Measurements from ENCODE around the gene GLYR1.

The GLYR1 gene

DNA sequence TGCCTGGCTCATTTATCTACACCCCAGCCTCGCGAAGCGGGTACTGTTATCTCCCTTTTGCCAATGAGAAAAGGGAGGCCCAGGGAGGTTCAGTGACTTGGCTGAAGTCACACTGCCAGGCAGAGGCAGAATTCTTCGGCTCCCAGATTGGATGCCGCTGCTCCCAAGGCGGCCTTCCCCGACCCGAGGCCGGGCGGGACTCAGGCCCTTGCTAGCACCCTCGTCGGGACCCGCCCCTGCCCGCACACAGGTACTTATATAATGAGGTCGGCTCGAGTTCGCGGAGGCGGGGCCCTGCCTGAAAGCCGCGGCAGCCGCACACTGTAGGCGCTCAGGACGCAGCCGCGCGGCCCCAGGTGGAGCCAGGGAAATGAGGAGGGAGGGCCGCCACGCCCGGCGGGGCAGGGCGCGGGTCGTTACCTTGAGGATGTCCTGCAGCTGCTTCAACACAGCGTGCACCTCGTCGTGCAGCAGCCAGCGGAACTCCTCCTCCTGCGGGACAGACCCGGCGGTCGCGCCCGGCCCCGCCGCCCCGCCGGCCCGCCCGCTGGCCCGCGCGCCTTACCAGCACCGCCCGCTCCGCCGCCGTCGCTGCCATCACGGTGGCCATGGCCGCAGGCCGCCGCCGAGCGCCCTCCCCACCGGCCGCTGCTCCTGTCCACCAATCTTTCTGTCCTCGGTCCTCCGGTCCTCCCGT lies 45.0 kb downstream of the GLYR1 start, which contains the start of gene ROGDI:
ROGDI (minus strand) TSS at position 672 of the 697 bp plus-strand sequence; CDS start at position 610, 62 bp downstream.
- Histone ChIP-seq H3K4me3 (ENCODE audit: low read length) (peak within 1 kb of the TSS; percentile 94), H3K9ac (ENCODE audit: low read depth, low read length) (peak within 1 kb of the TSS; percentile 71), H3K36me3 (ENCODE audit: insufficient read depth, low read length) (peaks cover 13% of the 10 kb centered on the region), H3K4me2 (ENCODE audit: low read length) (peak within 1 kb of the TSS; percentile 92), H3K9me3 (replicated peaks; ENCODE audit: low read length) (no peaks in the 10 kb centered on the region), H3K27me3 (ENCODE audit: control insufficient read depth, insufficient read depth, low read length) (no peaks in the 10 kb centered on the region), H3K4me1 (ENCODE audit: control insufficient read depth, insufficient read depth, low read length) (peaks cover 13% of the 10 kb centered on the region)

DNA sequence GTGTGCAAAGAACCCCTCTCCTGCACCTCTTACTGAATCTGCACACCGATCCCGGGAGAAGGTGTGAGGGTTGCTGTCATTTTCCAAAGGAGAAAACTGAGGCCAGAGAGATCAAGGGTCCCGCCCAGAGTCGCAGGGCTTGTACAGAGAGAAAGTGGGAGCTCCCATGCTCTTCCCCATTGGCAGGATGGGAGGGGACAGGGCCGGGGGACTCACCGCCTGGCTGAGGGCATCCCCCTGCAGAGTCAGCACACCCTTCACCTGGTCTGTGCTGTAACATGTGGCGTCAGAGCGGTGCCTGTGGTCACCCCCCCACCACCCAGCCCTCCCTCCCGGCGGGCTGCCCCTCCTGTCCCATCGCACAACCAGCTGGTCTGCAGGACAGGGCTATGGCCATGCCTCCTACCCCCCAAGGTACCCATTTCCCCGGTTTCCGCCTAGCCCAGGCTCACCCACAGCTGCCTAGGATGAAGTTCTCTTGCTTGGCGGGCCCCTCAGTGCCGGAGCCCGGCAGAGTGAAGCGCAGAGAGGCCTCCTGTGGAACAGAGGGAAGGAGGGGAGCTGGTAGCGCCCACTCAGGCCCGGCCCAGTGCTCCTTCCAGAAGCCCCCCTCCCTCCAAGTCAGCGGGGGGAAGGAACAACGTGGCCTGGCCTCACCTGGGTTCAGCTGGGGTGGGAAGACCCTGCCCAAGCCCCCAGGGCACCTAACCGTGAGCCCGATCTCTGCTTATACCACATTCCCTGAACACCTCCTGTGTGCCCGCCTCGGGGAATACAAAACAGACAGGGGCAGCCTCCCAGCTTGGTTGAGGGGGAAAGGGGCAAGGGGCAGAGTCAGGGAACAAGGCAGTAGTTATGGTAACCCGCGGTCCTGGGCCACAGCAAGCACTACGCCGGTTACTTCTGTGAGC lies 45.8 kb downstream of the GLYR1 start:
- H3K4me1 ChIP-seq (ENCODE audit: control insufficient read depth, insufficient read depth, low read length): peaks cover 13% of the 10 kb centered on the region
- H3K36me3 ChIP-seq (ENCODE audit: insufficient read depth, low read length): peaks cover 14% of the 10 kb centered on the region
- peak overlapping the region; percentile 92 for H3K4me2 ChIP-seq (ENCODE audit: low read length)
- no peaks in the 10 kb centered on the region for H3K9me3 ChIP-seq (replicated peaks; ENCODE audit: low read length)
- H3K27me3 ChIP-seq (ENCODE audit: control insufficient read depth, insufficient read depth, low read length): no peaks in the 10 kb centered on the region
- H3K4me3 ChIP-seq (ENCODE audit: low read length): peak overlapping the region; percentile 94
- H3K9ac ChIP-seq (ENCODE audit: low read depth, low read length): peak overlapping the region; percentile 71

GRCh38 chr16:4800290-4801041 lies 46.6 kb downstream of the GLYR1 start:
- Histone ChIP-seq H3K36me3 (ENCODE audit: insufficient read depth, low read length) (peaks cover 14% of the 10 kb centered on the region), H3K4me3 (ENCODE audit: low read length) (no peak overlapping the region), H3K9ac (ENCODE audit: low read depth, low read length) (no peak overlapping the region), H3K4me2 (ENCODE audit: low read length) (no peak overlapping the region), H3K4me1 (ENCODE audit: control insufficient read depth, insufficient read depth, low read length) (peaks cover 13% of the 10 kb centered on the region), H3K9me3 (replicated peaks; ENCODE audit: low read length) (no peaks in the 10 kb centered on the region), H3K27me3 (ENCODE audit: control insufficient read depth, insufficient read depth, low read length) (no peaks in the 10 kb centered on the region)

DNA sequence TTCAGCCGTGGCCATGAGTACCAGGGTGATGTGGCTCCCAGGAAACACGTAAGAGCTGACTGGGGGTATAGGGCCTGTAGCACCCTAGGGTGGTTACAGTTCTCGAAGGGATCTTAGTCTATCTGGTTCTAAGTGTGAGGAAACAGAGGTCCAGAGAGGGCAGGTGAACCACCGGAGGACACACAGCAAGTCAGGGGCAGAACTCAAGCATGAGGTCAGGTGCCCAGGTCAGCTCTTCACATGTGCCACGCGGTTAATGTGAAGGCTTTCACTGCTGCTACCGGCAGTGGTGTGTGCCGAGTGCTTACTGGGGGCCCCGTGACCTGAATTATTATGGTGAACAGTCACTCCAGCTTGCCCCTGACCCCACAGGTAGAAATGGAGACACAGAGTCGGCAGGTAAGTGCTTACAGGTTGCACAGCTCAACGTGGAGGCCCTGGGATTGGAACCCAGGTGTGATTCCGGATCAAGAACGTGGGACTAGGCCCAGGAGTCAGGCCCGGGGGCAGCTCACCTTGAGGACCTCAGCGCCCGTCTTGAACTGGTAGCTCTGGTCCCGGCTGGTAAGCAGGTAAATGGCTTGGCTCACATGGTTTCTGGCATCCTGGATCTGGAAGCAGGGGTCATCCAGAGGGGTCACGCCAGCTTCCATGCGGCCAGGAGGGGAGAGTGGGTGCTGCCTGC lies 47.8 kb downstream of the GLYR1 start:
- H3K9me3 ChIP-seq (replicated peaks; ENCODE audit: low read length): no peaks in the 10 kb centered on the region
- no peaks in the 10 kb centered on the region for H3K27me3 ChIP-seq (ENCODE audit: control insufficient read depth, insufficient read depth, low read length)
- no peak overlapping the region for H3K9ac ChIP-seq (ENCODE audit: low read depth, low read length)
- no peak overlapping the region for H3K4me3 ChIP-seq (ENCODE audit: low read length)
- peaks cover 13% of the 10 kb centered on the region for H3K4me1 ChIP-seq (ENCODE audit: control insufficient read depth, insufficient read depth, low read length)
- H3K36me3 ChIP-seq (ENCODE audit: insufficient read depth, low read length): peaks cover 7% of the 10 kb centered on the region
- H3K4me2 ChIP-seq (ENCODE audit: low read length): no peak overlapping the region

DNA sequence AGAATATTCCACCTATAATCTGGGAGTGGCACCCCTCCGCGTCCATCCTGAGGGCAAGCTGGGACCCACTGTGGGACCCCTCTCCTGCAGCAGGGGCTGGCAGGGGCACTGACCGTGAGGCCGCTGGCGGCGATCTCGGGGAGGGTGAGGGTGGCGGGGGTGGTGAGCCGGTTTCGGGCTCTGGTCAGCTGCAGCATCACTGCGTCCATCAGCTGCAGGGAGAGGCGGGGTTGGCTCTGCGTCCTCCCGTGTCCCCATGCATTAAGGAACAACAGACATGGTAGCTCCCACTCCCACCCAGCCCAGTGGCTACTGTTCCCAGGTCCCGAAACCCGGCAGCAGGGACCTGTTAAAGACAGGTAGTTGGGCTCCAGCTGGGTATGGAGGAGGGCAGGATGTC lies 48.6 kb downstream of the GLYR1 start:
- H3K9ac ChIP-seq (ENCODE audit: low read depth, low read length): no peak overlapping the region
- no peak overlapping the region for H3K4me3 ChIP-seq (ENCODE audit: low read length)
- no peaks in the 10 kb centered on the region for H3K9me3 ChIP-seq (replicated peaks; ENCODE audit: low read length)
- H3K27me3 ChIP-seq (ENCODE audit: control insufficient read depth, insufficient read depth, low read length): no peaks in the 10 kb centered on the region
- H3K36me3 ChIP-seq (ENCODE audit: insufficient read depth, low read length): peaks cover 7% of the 10 kb centered on the region
- peaks cover 11% of the 10 kb centered on the region for H3K4me1 ChIP-seq (ENCODE audit: control insufficient read depth, insufficient read depth, low read length)
- no peak overlapping the region for H3K4me2 ChIP-seq (ENCODE audit: low read length)

GRCh38 chr16:4797805-4798252 lies 49.3 kb downstream of the GLYR1 start:
- Histone ChIP-seq H3K9ac (ENCODE audit: low read depth, low read length) (no peak overlapping the region), H3K4me3 (ENCODE audit: low read length) (no peak overlapping the region), H3K27me3 (ENCODE audit: control insufficient read depth, insufficient read depth, low read length) (no peaks in the 10 kb centered on the region), H3K4me2 (ENCODE audit: low read length) (no peak overlapping the region), H3K9me3 (replicated peaks; ENCODE audit: low read length) (no peaks in the 10 kb centered on the region), H3K36me3 (ENCODE audit: insufficient read depth, low read length) (peaks cover 7% of the 10 kb centered on the region), H3K4me1 (ENCODE audit: control insufficient read depth, insufficient read depth, low read length) (peaks cover 8% of the 10 kb centered on the region)

GRCh38 chr16:4796982-4797804 lies 49.9 kb downstream of the GLYR1 start:
- Histone ChIP-seq H3K27me3 (ENCODE audit: control insufficient read depth, insufficient read depth, low read length) (no peaks in the 10 kb centered on the region), H3K4me3 (ENCODE audit: low read length) (no peak overlapping the region), H3K9ac (ENCODE audit: low read depth, low read length) (no peak overlapping the region), H3K4me2 (ENCODE audit: low read length) (no peak overlapping the region), H3K36me3 (ENCODE audit: insufficient read depth, low read length) (peaks cover 7% of the 10 kb centered on the region), H3K4me1 (ENCODE audit: control insufficient read depth, insufficient read depth, low read length) (peaks cover 8% of the 10 kb centered on the region), H3K9me3 (replicated peaks; ENCODE audit: low read length) (no peaks in the 10 kb centered on the region)

DNA sequence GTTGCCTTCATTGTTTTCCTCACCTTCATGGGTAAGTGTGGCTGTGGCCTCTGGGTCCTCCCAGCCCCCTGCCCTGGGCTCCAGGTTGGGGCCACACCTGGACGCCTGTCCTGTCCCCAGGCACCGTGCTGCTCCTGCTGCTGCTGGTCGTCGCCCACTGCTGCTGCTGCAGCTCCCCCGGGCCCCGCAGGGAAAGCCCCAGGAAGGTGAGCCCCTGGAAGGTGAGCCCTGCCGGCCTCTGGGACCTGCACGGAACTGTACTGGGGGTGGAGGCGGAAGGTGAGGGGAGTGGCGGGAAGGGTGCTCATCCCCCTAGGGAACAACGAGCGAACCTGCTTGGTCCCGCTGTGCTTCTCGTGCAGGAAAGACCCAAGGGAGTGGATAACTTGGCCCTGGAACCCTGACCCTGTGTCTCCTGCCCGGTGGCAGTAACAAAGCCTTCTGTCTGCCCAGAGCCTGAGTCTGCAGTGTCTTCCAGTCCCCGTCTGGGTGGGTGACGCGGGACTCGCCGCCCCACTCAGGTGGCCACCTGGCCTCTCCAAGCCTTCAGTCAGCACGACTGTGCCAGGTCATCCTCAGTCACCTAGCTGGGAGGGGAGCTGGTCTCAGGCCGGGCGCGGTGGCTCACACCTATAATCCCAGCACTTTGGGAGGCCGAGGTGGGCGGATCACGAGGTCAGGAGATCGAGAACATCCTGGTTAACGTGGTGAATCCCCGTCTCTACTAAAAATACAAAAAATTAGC lies 51.1 kb downstream of the GLYR1 start:
- H3K36me3 ChIP-seq (ENCODE audit: insufficient read depth, low read length): peaks cover 7% of the 10 kb centered on the region
- no peak overlapping the region for H3K9ac ChIP-seq (ENCODE audit: low read depth, low read length)
- H3K4me2 ChIP-seq (ENCODE audit: low read length): no peak overlapping the region
- no peaks in the 10 kb centered on the region for H3K4me1 ChIP-seq (ENCODE audit: control insufficient read depth, insufficient read depth, low read length)
- no peak overlapping the region for H3K4me3 ChIP-seq (ENCODE audit: low read length)
- no peaks in the 10 kb centered on the region for H3K27me3 ChIP-seq (ENCODE audit: control insufficient read depth, insufficient read depth, low read length)
- no peaks in the 10 kb centered on the region for H3K9me3 ChIP-seq (replicated peaks; ENCODE audit: low read length)

- Histone ChIP-seq H3K4me1 (ENCODE audit: control insufficient read depth, insufficient read depth, low read length) (no peaks in the 10 kb centered on the region), H3K9ac (ENCODE audit: low read depth, low read length) (no peak within 1 kb of the TSS), H3K9me3 (replicated peaks; ENCODE audit: low read length) (no peaks in the 10 kb centered on the region), H3K4me2 (ENCODE audit: low read length) (no peak within 1 kb of the TSS), H3K36me3 (ENCODE audit: insufficient read depth, low read length) (peaks cover 7% of the 10 kb centered on the region), H3K27me3 (ENCODE audit: control insufficient read depth, insufficient read depth, low read length) (no peaks in the 10 kb centered on the region), H3K4me3 (ENCODE audit: low read length) (no peak within 1 kb of the TSS)
Observed at GRCh38 chr16:4795181-4795827, 51.8 kb downstream of the GLYR1 start, which contains the start of gene SMIM22. Gene SMIM22 (plus strand): TSS chr16:4795369. CDS start chr16:4795735, 366 bp downstream.
